ENCODE data around the gene POLR2M.

Gene POLR2M

DNA sequence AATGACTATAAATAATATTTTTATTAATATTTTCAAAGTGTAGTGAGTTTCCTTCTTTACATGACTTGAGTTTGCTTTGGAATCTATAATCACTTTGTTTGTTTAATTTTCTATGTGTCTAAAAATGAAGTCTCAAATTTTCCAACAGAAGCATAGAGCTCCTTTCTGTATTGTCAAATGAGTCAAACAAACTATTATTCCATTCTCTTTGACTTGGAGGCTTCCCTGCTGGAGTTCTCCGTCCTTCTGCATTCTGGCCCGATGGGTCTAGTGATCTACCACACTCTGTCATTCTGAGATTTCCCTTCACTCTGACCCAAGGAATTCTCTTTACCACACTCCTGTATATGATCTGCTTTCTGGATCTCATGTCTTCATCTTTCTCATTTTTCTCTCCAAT lies 30.1 kb downstream of the POLR2M start:
- Mint-ChIP-seq H3K4me1 (peaks cover 0 to 4% of the 10 kb centered on the region in 2 donors), H3K4me3 (no peak overlapping the region), H3K36me3 (peaks cover 8 to 12% of the 10 kb centered on the region in 2 donors), H3K27me3 (no peaks in the 10 kb centered on the region), H3K9me3 (peaks cover 0 to 2% of the 10 kb centered on the region in 2 donors), H3K27ac (no peak overlapping the region)
- ATAC-seq (replicated peaks): no peak
- DNase-seq: no peak

DNA sequence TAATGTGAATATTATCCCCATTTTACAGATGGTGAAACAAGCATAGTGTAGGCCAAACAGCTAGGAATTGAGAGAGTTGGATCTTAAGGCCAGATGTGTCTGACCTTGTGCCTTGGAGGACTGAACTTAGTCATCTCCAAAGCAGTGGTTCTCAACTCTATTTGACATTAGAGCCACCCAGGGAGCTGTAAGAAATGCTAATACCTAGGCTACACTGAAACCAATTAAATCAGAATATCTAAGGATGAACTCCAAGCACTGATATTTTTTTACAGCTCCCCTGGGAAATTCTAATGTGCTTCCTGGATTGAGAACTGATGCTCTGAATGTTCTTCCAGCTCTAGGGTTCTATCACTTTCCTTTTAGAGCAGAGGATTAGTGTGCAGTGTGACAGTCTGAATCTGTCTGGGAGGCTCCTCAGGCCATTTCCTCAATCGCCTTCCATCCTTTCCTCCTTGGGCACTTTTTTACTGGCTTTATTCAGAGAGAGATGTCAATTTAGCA lies 32.3 kb downstream of the POLR2M start:
- H3K27me3 Mint-ChIP-seq: no peaks in the 10 kb centered on the region
- H3K9me3 Mint-ChIP-seq: peaks cover 0 to 2% of the 10 kb centered on the region in 2 donors
- no peak overlapping the region for H3K27ac Mint-ChIP-seq
- no peak for DNase-seq
- no peaks in the 10 kb centered on the region for H3K4me1 Mint-ChIP-seq
- peaks cover 8 to 12% of the 10 kb centered on the region in 2 donors for H3K36me3 Mint-ChIP-seq
- no peak for ATAC-seq (replicated peaks)
- no peak overlapping the region for H3K4me3 Mint-ChIP-seq

DNA sequence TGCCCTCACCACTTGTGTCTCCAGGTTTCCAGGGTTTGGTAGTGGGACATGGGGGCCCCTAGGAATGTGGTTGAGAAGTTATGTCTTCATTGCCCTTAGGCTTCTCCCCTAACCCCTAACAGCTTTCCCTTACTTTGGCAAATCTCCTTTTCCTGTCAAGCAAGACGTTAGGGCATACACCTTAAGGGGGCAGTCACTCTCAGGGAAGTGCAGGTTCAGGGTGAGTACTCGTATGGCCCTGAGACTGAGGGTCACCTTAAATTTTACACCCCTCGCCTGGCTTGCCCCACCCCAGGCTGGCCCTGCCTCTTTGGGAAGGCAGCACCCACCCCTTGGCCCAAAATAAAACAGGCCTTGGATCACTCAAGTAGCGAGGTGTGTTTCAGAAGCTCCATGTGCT lies 33.5 kb downstream of the POLR2M start:
- Mint-ChIP-seq H3K4me3 (no peak overlapping the region), H3K4me1 (no peaks in the 10 kb centered on the region), H3K36me3 (peaks cover 8 to 12% of the 10 kb centered on the region in 2 donors), H3K27ac (no peak overlapping the region), H3K27me3 (no peaks in the 10 kb centered on the region), H3K9me3 (peaks cover 0 to 2% of the 10 kb centered on the region in 2 donors)
- no peak for ATAC-seq (replicated peaks)
- DNase-seq: no peak

DNA sequence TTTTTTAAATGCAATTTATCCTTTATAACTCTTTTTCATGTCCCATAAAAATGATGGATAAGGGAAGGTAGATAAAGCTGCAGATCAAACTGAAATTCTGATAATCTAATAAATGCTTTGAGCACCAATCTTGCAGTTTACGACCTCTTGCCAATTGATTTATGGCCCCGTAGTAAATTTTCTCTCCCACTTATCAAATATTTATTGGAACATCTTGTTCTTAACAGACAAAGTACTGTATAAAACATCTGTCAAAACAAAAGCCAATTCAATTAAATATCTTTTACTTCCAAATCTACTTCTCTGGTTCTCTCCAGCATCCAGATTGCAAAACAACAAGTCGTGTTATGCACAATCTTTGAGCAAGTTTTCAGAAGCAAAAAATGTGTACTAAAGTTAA lies 34.6 kb downstream of the POLR2M start:
- no peaks in the 10 kb centered on the region for H3K4me1 Mint-ChIP-seq
- H3K36me3 Mint-ChIP-seq: peaks cover 8 to 12% of the 10 kb centered on the region in 2 donors

DNA sequence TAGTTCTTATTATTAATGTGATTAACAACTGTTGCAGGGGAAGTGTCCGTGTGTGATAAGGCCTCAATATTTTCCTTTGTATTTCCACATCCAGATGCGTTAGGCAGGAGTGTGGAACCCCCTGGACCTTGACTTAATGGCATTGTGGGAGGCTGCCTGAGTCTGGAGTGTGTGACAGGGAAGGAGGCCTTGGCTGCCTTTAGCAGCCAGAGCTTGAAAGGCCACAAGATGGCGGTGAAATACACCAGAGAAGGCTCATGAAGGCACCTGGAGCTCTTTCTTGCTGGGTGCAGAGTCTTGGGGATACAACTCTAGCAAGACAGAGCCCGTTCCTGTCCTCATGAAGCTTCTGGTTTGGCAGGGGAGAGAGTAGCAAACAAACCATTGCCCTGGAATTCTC lies 36.9 kb downstream of the POLR2M start:
- Mint-ChIP-seq H3K27me3 (no peaks in the 10 kb centered on the region), H3K4me1 (no peaks in the 10 kb centered on the region), H3K36me3 (no peaks in the 10 kb centered on the region), H3K27ac (no peak overlapping the region), H3K4me3 (no peak overlapping the region), H3K9me3 (no peaks in the 10 kb centered on the region)
- DNase-seq (no peak), ATAC-seq (replicated peaks) (no peak)

More for the DNA sequence above, 34.6 kb downstream of the POLR2M start:
- Mint-ChIP-seq H3K4me3 (no peak overlapping the region), H3K27ac (no peak overlapping the region), H3K27me3 (no peaks in the 10 kb centered on the region), H3K9me3 (peaks cover 0 to 2% of the 10 kb centered on the region in 2 donors)
- DNase-seq (no peak), ATAC-seq (replicated peaks) (no peak)

DNA sequence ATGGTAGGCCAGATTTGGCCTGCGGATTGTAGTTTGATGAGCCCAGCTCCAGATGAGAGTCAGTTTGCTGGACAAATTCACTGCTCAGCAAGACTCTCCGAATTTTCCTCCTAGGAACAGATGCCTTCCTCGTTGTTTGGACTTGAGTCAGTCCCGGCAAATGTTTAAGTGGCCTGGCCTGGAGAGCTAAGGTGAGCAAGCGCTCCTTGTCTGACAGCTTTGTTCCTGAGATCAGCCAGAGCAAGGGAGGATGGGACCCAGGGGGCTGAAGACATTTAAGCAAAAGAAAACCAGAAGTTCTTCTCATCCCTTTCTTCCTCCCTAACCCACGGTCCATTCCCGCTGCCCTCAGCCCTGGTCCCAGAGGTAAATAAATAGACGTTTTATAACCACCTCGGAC lies 40.3 kb downstream of the POLR2M start:
- no peak overlapping the region for H3K27ac Mint-ChIP-seq
- no peaks in the 10 kb centered on the region for H3K9me3 Mint-ChIP-seq
- DNase-seq (no peak), ATAC-seq (replicated peaks) (no peak)
- peak overlapping the region in 1 of 2 donors; percentile 33 for H3K4me3 Mint-ChIP-seq
- H3K27me3 Mint-ChIP-seq: no peaks in the 10 kb centered on the region
- no peaks in the 10 kb centered on the region for H3K4me1 Mint-ChIP-seq
- H3K36me3 Mint-ChIP-seq: no peaks in the 10 kb centered on the region

DNA sequence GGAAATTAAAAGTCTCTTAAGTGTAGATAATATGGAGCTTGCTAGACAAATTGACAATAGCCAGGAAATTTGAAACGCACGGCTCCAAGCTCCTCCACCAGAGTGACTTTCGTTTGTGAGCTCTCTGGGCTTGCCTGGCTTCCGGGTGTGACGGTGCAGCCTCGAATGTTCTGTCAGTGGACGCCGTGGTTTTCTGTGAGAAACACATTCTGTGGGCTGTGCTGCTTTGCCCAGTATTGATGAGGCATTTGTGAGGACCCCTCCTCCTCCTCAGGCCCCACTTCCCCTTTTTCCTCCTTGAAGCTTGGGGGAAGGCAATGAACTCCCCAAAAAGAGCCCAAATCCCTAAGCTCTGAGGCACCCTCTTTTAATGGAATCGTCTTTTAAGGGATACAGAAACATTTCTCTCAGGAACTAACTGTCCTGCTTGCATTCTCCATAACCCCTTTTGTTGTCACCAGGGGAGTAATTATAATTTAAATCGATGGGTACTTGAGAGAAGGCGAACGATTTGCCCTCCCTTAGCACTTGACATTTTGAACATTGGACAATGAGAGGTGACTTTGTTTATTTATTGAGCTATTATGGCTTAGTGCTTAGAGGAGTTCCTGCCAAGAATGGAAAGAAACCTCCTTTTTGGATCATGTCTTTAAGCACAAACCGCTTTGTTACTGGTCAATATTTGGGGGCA lies 40.8 kb downstream of the POLR2M start:
- H3K27ac Mint-ChIP-seq: no peak overlapping the region
- no peaks in the 10 kb centered on the region for H3K36me3 Mint-ChIP-seq
- no peaks in the 10 kb centered on the region for H3K4me1 Mint-ChIP-seq
- no peaks in the 10 kb centered on the region for H3K9me3 Mint-ChIP-seq
- no peaks in the 10 kb centered on the region for H3K27me3 Mint-ChIP-seq
- H3K4me3 Mint-ChIP-seq: peak overlapping the region in 1 of 2 donors; percentile 33
- ATAC-seq (replicated peaks): peak in 1 of 2 donors; percentile 50
- DNase-seq: no peak

DNA sequence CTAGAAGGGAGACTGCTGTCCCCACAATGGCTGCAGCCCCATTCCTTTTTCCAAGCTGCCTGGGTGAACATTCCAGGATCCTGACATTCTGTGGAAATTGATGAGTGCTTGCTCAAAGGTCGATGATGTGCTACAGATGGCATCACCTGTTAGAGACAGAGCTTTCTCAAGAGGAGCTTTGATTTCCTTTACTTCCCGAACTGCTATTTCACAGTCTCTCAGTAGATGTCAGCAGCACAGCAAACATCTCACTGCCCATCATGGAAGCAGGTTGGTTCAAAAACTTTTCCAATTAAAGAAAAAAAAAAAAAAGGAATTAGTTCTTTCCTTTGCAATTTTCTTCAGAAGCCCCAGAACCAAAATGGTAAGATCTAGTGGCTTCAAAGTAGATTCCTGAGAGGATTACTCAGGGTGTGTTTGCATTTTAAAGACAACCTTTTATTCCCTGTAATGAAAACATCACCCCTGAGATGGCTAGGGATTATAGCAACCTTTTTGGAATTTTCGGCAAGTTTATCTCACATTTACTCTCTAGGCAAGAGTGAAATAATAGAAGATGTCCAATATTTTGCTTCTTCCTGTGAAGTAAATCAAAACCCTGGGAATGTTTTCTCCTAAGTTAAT lies 44.8 kb downstream of the POLR2M start:
- H3K4me1 Mint-ChIP-seq: no peaks in the 10 kb centered on the region
- no peaks in the 10 kb centered on the region for H3K27me3 Mint-ChIP-seq
- no peaks in the 10 kb centered on the region for H3K9me3 Mint-ChIP-seq
- ATAC-seq (replicated peaks): no peak
- DNase-seq: no peak
- no peak overlapping the region for H3K4me3 Mint-ChIP-seq
- no peak overlapping the region for H3K27ac Mint-ChIP-seq
- H3K36me3 Mint-ChIP-seq: no peaks in the 10 kb centered on the region

DNA sequence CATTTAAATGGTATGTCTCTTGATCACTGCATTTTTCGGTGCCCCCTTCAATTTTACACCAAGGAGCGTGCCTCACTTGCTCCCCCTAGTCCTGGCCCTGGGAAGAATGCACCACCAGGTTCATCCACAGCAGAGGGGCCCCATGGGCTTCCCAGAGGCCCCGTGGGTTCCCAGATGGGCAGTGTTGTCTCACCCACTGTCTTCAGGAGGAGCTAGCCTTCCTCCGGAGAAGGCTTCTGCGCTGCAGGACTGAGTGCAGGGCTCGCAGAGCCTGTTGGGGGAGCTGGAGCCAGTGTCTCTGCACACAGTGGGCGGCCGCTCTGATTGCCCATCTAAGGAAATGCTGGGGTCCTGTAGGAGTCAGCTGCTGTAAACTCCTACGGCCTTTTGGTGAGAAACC lies 45.9 kb downstream of the POLR2M start:
- no peaks in the 10 kb centered on the region for H3K27me3 Mint-ChIP-seq
- H3K4me1 Mint-ChIP-seq: no peaks in the 10 kb centered on the region

DNA sequence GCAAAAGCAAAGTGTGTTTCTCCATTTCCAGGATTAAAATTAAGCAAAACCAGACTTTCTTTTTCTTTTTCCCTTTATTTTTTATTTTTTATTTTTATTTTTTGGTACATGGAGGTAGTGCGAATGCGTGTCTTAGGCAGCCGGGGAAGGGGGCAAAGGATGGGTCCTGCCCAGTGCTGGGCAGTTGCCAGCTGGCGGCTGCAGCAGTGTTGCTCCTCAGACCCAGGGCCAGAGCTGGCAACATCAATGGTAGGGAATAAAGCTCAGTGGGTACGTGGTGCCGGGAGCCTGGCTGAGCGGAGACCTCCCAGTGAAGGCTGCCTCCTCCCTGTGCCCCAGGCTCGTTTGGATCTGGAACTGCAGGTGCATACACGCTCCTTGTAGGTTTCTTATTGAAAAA lies 46.3 kb downstream of the POLR2M start:
- Mint-ChIP-seq H3K4me1 (no peaks in the 10 kb centered on the region), H3K27ac (no peak overlapping the region), H3K36me3 (no peaks in the 10 kb centered on the region), H3K27me3 (no peaks in the 10 kb centered on the region), H3K9me3 (no peaks in the 10 kb centered on the region), H3K4me3 (no peak overlapping the region)
- no peak for DNase-seq
- no peak for ATAC-seq (replicated peaks)

More for the DNA sequence above, 45.9 kb downstream of the POLR2M start:
- no peak overlapping the region for H3K4me3 Mint-ChIP-seq
- DNase-seq (no peak), ATAC-seq (replicated peaks) (no peak)
- H3K9me3 Mint-ChIP-seq: no peaks in the 10 kb centered on the region
- H3K36me3 Mint-ChIP-seq: no peaks in the 10 kb centered on the region
- peak overlapping the region; percentile 34 for H3K27ac Mint-ChIP-seq

DNA sequence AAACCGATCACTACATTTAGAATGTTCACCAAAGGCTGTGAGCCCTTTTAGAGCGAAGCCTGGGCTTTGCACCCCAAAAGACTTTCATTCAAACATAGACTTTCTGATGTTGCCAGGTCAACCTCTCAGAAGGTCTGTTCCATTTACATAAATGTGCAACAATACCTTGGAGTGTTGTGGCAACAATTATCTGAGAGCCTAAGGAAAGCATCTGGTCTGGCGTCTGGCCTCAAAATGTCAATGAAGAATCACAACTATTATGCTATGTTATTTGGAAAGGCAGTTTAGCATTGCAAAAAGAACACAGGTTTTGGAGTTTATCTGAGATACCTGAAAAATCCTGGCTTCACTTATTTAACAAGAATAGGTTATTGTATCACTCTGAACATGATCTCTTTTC lies 50.0 kb downstream of the POLR2M start:
- H3K9me3 Mint-ChIP-seq: no peaks in the 10 kb centered on the region
- no peaks in the 10 kb centered on the region for H3K36me3 Mint-ChIP-seq
- H3K27ac Mint-ChIP-seq: no peak overlapping the region
- DNase-seq (no peak), ATAC-seq (replicated peaks) (no peak)
- no peak overlapping the region for H3K4me3 Mint-ChIP-seq
- no peaks in the 10 kb centered on the region for H3K4me1 Mint-ChIP-seq
- peaks cover 0 to 4% of the 10 kb centered on the region in 2 donors for H3K27me3 Mint-ChIP-seq

DNA sequence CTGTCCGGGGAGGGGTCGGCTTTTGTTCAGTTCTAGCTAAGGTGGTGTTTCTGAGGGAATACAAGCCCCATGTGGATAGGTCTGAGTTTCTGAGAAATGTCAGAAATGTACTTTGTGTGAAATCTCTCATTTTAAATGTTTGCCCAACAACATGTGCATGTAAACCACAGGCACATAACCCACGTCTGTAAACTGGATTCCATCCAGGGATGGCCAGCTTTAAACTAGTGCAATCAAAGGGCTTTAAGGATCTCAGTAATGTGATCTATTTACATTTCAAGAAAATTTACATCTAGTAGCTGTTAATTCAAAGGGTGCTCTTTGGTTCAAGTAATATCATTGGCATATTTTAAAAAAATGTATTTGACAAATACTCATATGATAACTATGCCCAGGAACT lies 52.0 kb downstream of the POLR2M start:
- no peaks in the 10 kb centered on the region for H3K9me3 Mint-ChIP-seq
- no peaks in the 10 kb centered on the region for H3K4me1 Mint-ChIP-seq
- H3K27me3 Mint-ChIP-seq: peaks cover 0 to 4% of the 10 kb centered on the region in 2 donors
- H3K4me3 Mint-ChIP-seq: no peak overlapping the region
- H3K27ac Mint-ChIP-seq: no peak overlapping the region
- no peaks in the 10 kb centered on the region for H3K36me3 Mint-ChIP-seq
- DNase-seq (no peak), ATAC-seq (replicated peaks) (no peak)

DNA sequence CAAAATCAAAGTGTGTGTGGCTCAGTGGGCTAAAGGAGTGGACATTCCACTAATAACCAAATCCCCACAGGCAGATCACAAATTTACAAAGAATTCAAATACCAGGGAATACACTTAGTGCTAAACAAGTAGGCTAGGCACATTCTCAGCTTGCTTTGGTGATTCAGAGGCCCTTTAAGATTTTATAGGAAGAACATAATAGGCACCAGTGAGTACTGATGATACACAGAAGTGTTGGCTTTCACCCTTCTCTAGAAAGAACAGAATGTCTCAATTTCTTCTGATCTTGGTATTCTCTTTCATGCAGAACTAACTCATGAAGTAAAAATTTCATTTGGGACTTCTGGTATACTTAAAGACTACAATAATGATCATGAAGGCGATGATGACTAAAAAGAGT lies 55.0 kb downstream of the POLR2M start:
- Mint-ChIP-seq H3K27me3 (peaks cover 0 to 4% of the 10 kb centered on the region in 2 donors), H3K4me3 (no peak overlapping the region), H3K36me3 (no peaks in the 10 kb centered on the region), H3K27ac (no peak overlapping the region), H3K9me3 (no peaks in the 10 kb centered on the region), H3K4me1 (no peaks in the 10 kb centered on the region)
- ATAC-seq (replicated peaks): no peak
- DNase-seq: no peak

DNA sequence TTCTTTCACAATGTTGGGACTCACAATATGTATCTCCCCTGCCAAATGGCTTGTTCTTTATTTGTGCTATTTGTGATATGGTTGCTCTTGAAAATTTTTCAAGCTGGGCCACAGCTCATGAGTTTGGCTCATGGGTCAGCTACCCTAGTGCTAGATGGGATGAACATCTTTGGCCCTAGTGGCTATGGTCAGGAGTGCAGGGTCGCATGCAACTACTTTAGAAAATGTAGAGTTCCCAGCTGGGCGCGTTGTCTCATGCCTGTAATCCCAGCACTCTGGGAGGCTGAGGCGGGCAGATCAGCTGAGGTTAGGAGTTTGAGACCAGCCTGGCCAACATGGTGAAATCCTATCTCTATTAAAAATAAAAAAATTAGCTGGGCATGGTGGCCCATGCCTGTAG lies 55.8 kb downstream of the POLR2M start:
- ATAC-seq (replicated peaks) (no peak), DNase-seq (no peak)
- Mint-ChIP-seq H3K36me3 (no peaks in the 10 kb centered on the region), H3K27ac (no peak overlapping the region), H3K4me1 (peaks cover 0 to 2% of the 10 kb centered on the region in 2 donors), H3K4me3 (no peak overlapping the region), H3K27me3 (peaks cover 0 to 4% of the 10 kb centered on the region in 2 donors), H3K9me3 (no peaks in the 10 kb centered on the region)

All from stimulated activated naive B cell treated with anti-CD40 and anti-IgM and Interleukin-4, amounts not matched to agents 10 μg/mL and 1 μg/mL and 100 μg/mL, for 72 hours (primary cell).